Left lung (tissue), 10 donors: ENCODE results near the gene PLPPR1. TPM values are rescaled to one million over a fixed set of nuclear protein-coding genes. Genes with fewer than 3 reads are reported as not detected.

Source experiments
- ATAC-seq: fragments of 200-7000 bp; cut with Tn5 transposase; one replicate; pipeline ENCODE4 v1.9.1; 2020; ENCODE audit warnings: moderate library complexity
- DNase-seq, 4 donors: peaks; one replicate each; pipeline ENCODE4 v3.0.0-alpha.2; 2013 to 2020
- H3K27ac ChIP-seq, 2 donors: fragments of 200-600 bp; sonication (generic) in 1 of 2; one replicate each; pipeline versions ENCODE4 v1.5.0 to v1.8.0; 2020 to 2021
- H3K27me3 ChIP-seq, 2 donors: fragments of 200-600 bp; sonication (generic) in 1 of 2; one replicate each; pipeline versions ENCODE4 v1.5.0 to v1.8.0; 2020 to 2021
- H3K36me3 ChIP-seq, 2 donors: fragments of 200-600 bp; sonication (generic) in 1 of 2; one replicate each; pipeline versions ENCODE4 v1.5.0 to v1.8.0; 2020 to 2021
- H3K4me1 ChIP-seq, 2 donors: fragments of 200-600 bp; one replicate each; pipeline ENCODE4 v1.8.0; 2021
- H3K4me3 ChIP-seq, 2 donors: fragments of 200-600 bp; sonication (generic) in 1 of 2; one replicate each; pipeline versions ENCODE4 v1.5.0 to v1.8.0; 2020 to 2021; ENCODE audit warnings: mild to moderate bottlenecking in 1 of 2
- H3K9me3 ChIP-seq, 2 donors: fragments of 200-600 bp; sonication (generic) in 1 of 2; one replicate each; pipeline versions ENCODE4 v1.5.0 to v1.8.0; 2020 to 2021
- CTCF ChIP-seq, 2 donors: fragments of 200-600 bp; sonication (generic) in 1 of 2; IDR thresholded peaks; one replicate each; pipeline versions ENCODE4 v1.5.0 to v1.8.0; 2021; ENCODE audit warnings: antibody characterized with exemption in 2 of 2
- intact Hi-C, 2 donors: fragments of 100-400 bp; cut with DNase I; formaldehyde crosslinking; loops; one replicate each; pipeline versions ENCODE4 v1.11.2 to v1.14.2; 2022
- polyA plus RNA-seq, 6 donors: library from polyadenylated mRNA; unstranded; fragments of 120-200 nt; gene quantifications; one replicate each; pipeline ENCODE4 v1.2.1, GENCODE V29; 2013; ENCODE audit not compliant: insufficient read length in 6 of 6
- total RNA-seq, 2 donors: library from RNA; stranded (reverse); fragmentation: NEBNext Ultra II Directional; extraction: Animal tissue kit (Norgen Biotek cat#: 25700); gene quantifications; one replicate each; pipeline ENCODE4 v1.2.1, GENCODE V29; 2021
- donor health status: DM: no; HTN: yes; CAD: no.
- donor health status: DM: no; HTN: no; CAD: no.

The PLPPR1 gene
- total and polyA plus RNA-seq, 8 donors = 1.6 to 24.5 (median 21.4) TPM

- intact Hi-C loops = no loop called here
- H3K27ac ChIP-seq = no peak overlapping the region
- no peaks in the 10 kb centered on the region for H3K4me1 ChIP-seq
- H3K27me3 ChIP-seq = no peaks in the 10 kb centered on the region
- TF ChIP-seq CTCF (IDR thresholded peaks at IDR 0.05) = no peak
- H3K36me3 ChIP-seq = no peaks in the 10 kb centered on the region
- no peaks in the 10 kb centered on the region for H3K9me3 ChIP-seq
- ATAC-seq = no peak
- H3K4me3 ChIP-seq = no peak overlapping the region
- DNase-seq = no peak
Measured at GRCh38 chr9:101354765-101355708, 326.5 kb downstream of the PLPPR1 start.

GRCh38 chr9:101356619-101357018 lies 328.1 kb downstream of the PLPPR1 start:
- no peaks in the 10 kb centered on the region for H3K36me3 ChIP-seq
- no peak for ATAC-seq
- intact Hi-C loops = no loop called here

GRCh38 chr9:101359679-101360078 lies 331.2 kb downstream of the PLPPR1 start:
- Histone ChIP-seq H3K4me1 (no peaks in the 10 kb centered on the region), H3K4me3 (no peak overlapping the region), H3K27me3 (no peaks in the 10 kb centered on the region), H3K9me3 (no peaks in the 10 kb centered on the region), H3K27ac (no peak overlapping the region), H3K36me3 (no peaks in the 10 kb centered on the region)
- ATAC-seq = no peak
- no peak for TF ChIP-seq CTCF (IDR thresholded peaks at IDR 0.05)
- DNase-seq = no peak
- intact Hi-C loops = no loop called here

More at GRCh38 chr9:101356619-101357018, 328.1 kb downstream of the PLPPR1 start:
- Histone ChIP-seq H3K27me3 (no peaks in the 10 kb centered on the region), H3K4me1 (no peaks in the 10 kb centered on the region), H3K27ac (no peak overlapping the region), H3K4me3 (no peak overlapping the region), H3K9me3 (no peaks in the 10 kb centered on the region)
- TF ChIP-seq CTCF (IDR thresholded peaks at IDR 0.05) = no peak
- DNase-seq = no peak

- intact Hi-C loops = no loop called here
- TF ChIP-seq CTCF (IDR thresholded peaks at IDR 0.05) = no peak
- Histone ChIP-seq H3K36me3 (no peaks in the 10 kb centered on the region), H3K27me3 (no peaks in the 10 kb centered on the region), H3K9me3 (no peaks in the 10 kb centered on the region), H3K4me3 (no peak overlapping the region), H3K27ac (no peak overlapping the region), H3K4me1 (no peaks in the 10 kb centered on the region)
- DNase-seq (no peak), ATAC-seq (no peak)
Measured at GRCh38 chr9:101360647-101361046, 332.1 kb downstream of the PLPPR1 start.

- no peak overlapping the region for H3K4me3 ChIP-seq
- intact Hi-C loops = no loop called here
- ATAC-seq (no peak), DNase-seq (no peak)
- H3K27me3 ChIP-seq = no peaks in the 10 kb centered on the region
- TF ChIP-seq CTCF (IDR thresholded peaks at IDR 0.05) = no peak
- H3K9me3 ChIP-seq = no peaks in the 10 kb centered on the region
- H3K27ac ChIP-seq = no peak overlapping the region
- H3K36me3 ChIP-seq = no peaks in the 10 kb centered on the region
- no peaks in the 10 kb centered on the region for H3K4me1 ChIP-seq
Measured at GRCh38 chr9:101362450-101362849, 333.9 kb downstream of the PLPPR1 start.
